Rectal smooth muscle tissue (tissue), 1 donor: ENCODE data around the gene EP300.
"Not testable (repeated sequence)": the region's sequence is repeated elsewhere in the genome, so short reads cannot be mapped to it uniquely, and the experiment has no call there.

ENCODE experiments used
- H3K27ac ChIP-seq: one replicate; pipeline ENCODE4 v1.7.0; 2013; ENCODE audit warnings: low read depth, low read length, inconsistent platforms
- H3K27me3 ChIP-seq: one replicate; pipeline ENCODE4 v1.7.0; 2013; ENCODE audit warnings: low read length; ENCODE audit not compliant: control insufficient read depth, insufficient read depth
- H3K36me3 ChIP-seq: one replicate; pipeline ENCODE4 v1.7.0; 2013; ENCODE audit warnings: low read length; ENCODE audit not compliant: control insufficient read depth, insufficient read depth
- H3K4me1 ChIP-seq: one replicate; pipeline ENCODE4 v1.7.0; 2013; ENCODE audit warnings: low read length; ENCODE audit not compliant: control insufficient read depth, insufficient read depth
- H3K4me3 ChIP-seq: one replicate; pipeline ENCODE4 v1.7.0; 2013; ENCODE audit warnings: low read length
- H3K9ac ChIP-seq: one replicate; pipeline ENCODE4 v1.7.0; 2013; ENCODE audit warnings: low read length

Gene EP300

DNA sequence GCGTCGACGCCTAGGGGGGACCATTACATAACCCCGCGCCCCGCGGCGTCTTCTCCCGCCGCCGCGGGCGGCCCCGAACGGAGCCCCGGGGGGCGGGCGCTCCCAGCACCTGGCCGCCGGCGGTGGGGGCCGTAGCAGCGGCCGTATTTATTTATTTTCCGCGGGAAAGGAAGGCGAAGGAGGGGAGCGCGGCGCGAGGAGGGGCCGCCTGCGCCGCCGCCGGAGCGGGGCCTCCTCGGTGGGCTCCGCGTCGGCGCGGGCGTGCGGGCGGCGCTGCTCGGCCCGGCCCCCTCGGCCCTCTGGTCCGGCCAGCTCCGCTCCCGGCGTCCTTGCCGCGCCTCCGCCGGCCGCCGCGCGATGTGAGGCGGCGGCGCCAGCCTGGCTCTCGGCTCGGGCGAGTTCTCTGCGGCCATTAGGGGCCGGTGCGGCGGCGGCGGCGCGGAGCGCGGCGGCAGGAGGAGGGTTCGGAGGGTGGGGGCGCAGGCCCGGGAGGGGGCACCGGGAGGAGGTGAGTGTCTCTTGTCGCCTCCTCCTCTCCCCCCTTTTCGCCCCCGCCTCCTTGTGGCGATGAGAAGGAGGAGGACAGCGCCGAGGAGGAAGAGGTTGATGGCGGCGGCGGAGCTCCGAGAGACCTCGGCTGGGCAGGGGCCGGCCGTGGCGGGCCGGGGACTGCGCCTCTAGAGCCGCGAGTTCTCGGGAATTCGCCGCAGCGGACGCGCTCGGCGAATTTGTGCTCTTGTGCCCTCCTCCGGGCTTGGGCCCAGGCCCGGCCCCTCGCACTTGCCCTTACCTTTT lies at the start of gene EP300:
TSS of gene EP300 (plus strand) at position 570 of the 795 bp plus-strand sequence. CDS start 413 bp downstream, outside the sequence.
- no peaks in the 10 kb centered on the region for H3K27me3 ChIP-seq
- H3K9ac ChIP-seq = peak within 1 kb of the TSS; percentile 96
- peaks cover 15% of the 10 kb centered on the region for H3K4me1 ChIP-seq
- H3K4me3 ChIP-seq = peak within 1 kb of the TSS; percentile 85
- H3K27ac ChIP-seq = peak within 1 kb of the TSS; percentile 100
- no peaks in the 10 kb centered on the region for H3K36me3 ChIP-seq

DNA sequence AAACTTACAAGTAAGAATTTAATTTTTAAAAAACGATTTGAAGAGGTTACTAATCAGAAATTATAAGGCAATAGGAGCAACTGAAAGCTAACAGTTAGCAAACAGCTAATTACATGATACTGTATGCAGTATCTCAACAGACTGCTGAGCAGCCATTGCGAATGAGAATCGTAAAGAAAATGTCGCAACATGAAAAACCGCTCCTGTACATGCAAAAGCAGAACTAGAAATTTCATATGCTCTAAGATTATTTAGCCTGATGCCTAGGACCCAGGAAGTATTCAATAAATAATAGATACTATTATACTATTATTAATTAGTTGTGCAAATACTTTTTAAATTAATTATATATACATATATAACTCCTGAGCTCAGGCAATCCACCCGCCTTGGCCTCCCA lies 48.7 kb upstream of the EP300 start:
- Histone ChIP-seq H3K4me1 (no peaks in the 10 kb centered on the region), H3K27me3 (no peaks in the 10 kb centered on the region), H3K36me3 (no peaks in the 10 kb centered on the region), H3K9ac (no peak overlapping the region), H3K27ac (no peak overlapping the region), H3K4me3 (no peak overlapping the region)

DNA sequence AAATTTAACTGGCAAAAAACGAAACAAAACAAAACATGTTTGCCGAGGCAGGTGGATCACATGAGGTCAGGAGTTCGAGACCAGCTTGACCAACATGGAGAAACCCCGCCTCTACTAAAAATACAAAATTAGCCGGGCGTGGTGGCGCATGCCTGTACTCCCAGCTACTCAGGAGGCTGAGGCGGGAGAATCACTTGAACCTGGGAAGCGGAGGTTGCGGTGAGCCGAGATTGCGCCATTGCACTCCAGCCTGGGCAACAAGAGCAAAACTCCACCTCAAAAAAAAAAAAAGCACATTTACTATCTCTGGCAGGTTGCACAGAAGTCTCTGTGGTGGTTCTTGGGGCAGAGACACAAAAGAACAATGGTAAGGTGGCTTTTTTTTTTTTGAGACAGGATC lies 46.8 kb upstream of the EP300 start:
- H3K9ac ChIP-seq, H3K36me3 ChIP-seq, H3K4me3 ChIP-seq, H3K4me1 ChIP-seq, H3K27ac ChIP-seq, H3K27me3 ChIP-seq: not testable (repeated sequence)

DNA sequence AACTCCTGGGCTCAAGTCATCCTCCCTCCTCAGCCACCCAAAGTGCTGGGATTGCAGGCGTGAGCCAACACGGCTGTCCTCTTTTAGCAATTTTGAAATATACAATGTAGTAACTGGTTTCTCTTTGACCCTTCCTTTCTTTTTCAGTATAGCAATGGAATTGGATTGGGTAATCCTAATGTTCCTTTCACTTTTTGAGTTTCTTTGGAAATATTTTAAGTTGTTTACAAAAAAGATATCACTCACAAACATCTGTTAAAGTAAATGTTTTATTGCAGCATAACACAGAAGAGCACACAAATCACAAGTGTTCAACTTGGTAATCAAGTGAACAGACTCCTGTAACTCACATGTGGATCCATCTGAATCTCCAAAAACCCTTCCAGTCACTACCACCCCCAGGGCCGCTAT lies 44.6 kb upstream of the EP300 start:
- H3K27me3 ChIP-seq = no peaks in the 10 kb centered on the region
- peaks cover 6% of the 10 kb centered on the region for H3K4me1 ChIP-seq
- no peak overlapping the region for H3K9ac ChIP-seq
- H3K27ac ChIP-seq = no peak overlapping the region
- H3K4me3 ChIP-seq = no peak overlapping the region
- no peaks in the 10 kb centered on the region for H3K36me3 ChIP-seq

DNA sequence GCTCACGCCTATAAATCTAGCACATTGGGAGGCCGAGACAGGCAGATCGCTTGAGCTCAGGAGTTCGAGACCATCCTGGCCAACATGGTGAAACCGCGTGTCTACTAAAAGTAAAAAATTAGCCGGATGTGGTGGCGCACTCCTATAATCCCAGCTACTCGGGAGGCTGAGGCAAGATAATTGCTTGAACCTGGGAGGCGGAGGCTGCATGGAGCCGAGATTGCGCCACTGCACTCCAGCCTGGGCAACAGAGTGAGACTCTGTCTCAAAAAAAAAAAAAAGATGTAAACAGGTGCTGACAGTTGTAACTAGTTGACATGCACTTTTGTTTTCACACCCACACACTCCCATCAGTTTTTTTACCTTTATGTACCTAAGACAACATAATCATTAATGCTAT lies 44.0 kb upstream of the EP300 start:
- H3K9ac ChIP-seq, H3K27me3 ChIP-seq: not testable (repeated sequence)

DNA sequence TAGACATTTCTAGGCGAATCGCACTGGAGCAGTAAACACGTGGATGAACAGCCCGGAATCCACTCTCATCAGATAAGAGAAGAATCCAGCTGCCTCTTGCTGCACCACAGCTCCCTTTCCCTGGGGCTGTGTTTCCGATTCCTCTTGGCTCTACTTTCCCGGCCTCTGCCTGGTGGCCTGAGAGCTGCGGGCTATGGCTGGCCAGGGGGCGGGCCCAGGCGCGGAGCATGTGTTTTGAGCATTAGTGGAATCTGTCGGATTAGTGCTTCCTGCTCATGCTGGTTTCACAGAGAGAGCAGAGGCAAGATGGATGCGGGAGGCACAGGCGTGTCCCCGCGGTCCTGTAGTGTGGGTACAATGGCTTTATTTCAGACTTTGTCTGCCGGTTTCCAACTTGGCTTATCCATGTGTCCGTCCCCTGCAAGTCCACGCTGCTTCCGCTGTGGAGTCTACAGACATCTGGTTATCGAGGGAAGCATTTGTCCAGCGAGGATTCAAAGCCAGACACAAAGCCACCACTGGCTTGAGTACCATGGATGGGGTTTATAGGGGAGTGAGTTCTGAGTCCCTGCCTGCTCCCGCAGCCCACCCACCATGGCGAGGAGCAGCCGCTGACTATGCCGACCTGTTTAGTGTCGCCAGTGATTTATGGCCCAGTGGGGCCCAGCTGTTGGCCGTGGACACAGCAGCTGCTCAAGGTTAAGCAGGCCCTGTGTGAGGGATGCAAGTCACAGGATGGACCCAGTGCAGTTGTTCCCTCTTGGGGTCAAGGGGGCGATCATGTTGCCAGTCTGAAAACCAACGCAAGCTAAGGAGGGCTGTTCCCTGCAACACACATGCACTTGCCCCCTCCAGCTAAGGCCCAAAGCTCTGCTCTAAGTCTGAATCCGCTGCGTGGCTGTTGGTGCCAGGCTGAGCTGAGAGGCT lies 43.3 kb upstream of the EP300 start:
- H3K27ac ChIP-seq = peak overlapping the region; percentile 53
- no peaks in the 10 kb centered on the region for H3K27me3 ChIP-seq
- no peak overlapping the region for H3K9ac ChIP-seq
- H3K4me1 ChIP-seq = peaks cover 6% of the 10 kb centered on the region
- peak overlapping the region; percentile 59 for H3K4me3 ChIP-seq
- no peaks in the 10 kb centered on the region for H3K36me3 ChIP-seq

More for the DNA sequence above, 44.0 kb upstream of the EP300 start:
- not testable (repeated sequence) for H3K4me1 ChIP-seq, H3K36me3 ChIP-seq
- peak overlapping the region; percentile 59 for H3K4me3 ChIP-seq
- H3K27ac ChIP-seq = peak overlapping the region; percentile 53

DNA sequence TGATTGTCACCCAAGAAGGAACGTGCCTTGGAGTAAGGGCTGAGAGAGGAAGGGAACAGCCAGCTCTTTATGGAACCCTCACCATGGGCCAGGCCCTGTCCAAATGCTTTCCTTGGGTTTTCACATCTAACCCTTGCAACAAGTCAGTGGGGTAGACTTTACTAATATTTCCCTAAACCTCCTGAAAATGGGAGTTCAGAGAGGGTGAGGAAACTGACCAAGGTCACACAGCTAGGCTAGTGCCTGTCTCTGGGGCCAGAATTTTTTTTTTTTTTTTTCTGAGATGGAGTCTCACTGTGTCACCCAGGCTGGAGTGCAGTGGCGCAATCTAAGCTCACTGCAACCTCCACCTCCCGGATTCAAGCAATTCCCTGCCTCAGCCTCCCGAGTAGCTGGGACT lies 42.6 kb upstream of the EP300 start:
- not testable (repeated sequence) for H3K4me3 ChIP-seq, H3K27me3 ChIP-seq, H3K4me1 ChIP-seq, H3K36me3 ChIP-seq, H3K9ac ChIP-seq
- peak overlapping the region; percentile 53 for H3K27ac ChIP-seq

DNA sequence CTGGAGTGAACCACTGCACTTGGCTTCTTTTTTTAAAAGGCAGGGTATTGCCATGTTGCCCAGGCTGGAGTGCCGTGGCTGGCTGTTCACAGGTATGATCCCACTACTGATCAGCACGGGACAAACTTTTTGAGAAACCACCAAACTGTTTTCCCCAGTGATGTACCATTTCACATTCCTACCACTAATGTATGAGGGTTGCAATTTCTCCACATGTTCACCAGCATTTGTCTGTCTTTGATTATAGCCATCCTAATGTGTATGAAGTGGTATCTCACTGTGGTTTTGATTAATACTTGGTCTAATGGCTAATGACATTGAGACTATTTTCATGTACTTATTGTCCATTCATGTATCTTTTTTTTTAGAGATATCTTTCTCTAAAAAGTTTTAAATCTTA lies 41.5 kb upstream of the EP300 start:
- Histone ChIP-seq H3K4me3 (no peak overlapping the region), H3K9ac (no peak overlapping the region), H3K27me3 (no peaks in the 10 kb centered on the region), H3K27ac (no peak overlapping the region), H3K36me3 (no peaks in the 10 kb centered on the region), H3K4me1 (peaks cover 6% of the 10 kb centered on the region)

DNA sequence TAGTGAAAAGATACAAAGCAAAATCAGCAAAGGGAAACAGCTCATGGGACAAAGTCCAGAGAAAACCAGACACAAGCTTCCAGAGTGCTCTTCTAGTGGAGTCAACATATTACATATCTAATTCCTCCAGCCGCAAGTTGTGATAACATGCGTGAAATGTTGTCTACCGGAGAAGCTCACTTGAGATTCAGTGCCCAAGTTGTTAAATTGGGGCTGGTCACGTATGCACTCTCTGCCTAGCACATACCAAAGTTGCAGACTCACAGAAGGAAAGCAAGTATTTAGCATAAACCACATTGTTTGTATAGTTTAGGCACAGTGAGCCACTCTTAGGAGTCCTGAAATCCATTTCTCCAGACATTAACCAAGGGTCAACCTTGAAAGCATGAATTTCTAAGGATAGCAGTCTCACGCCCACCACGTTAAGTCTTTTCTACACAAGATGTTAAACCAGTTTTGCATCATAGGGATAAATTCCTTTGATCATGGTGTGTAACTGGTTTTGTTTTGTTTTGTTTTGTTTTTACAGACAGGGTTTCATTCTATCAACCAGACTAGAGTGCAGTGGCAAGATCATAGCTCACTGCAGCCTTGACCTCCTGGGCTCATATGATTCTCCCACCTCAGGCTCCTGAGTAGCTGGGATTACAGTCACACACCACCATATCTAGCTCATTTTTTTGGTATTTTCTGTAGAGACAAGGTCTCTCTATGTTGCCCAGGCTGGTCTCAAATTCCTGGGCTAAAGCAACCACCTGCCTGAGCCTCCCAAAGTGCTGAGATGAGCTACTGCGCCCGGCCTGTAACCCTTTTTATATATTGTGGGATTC lies 39.5 kb upstream of the EP300 start:
- Histone ChIP-seq H3K27ac (no peak overlapping the region), H3K4me3 (no peak overlapping the region), H3K9ac (no peak overlapping the region), H3K27me3 (no peaks in the 10 kb centered on the region), H3K4me1 (peaks cover 6% of the 10 kb centered on the region), H3K36me3 (no peaks in the 10 kb centered on the region)

DNA sequence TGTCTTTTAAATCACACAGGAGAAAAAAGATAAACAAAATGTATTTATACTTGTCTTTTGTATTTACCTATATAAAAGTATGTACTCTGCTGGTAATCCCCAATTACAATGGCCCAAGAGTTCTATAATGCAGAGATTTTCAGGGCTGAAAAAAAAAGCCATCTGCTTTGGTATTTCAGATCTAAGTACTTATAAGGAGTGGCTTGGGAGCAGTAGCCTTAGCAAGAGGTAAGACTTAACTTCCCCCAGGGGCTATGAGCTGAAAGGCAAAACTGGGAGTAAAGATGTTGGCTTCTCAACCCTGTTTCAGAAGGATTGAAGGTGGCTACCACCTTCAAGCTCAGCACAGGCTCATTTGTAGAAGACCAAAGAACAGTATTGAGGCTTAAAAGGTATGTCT lies 35.3 kb upstream of the EP300 start:
- Histone ChIP-seq H3K4me1 (no peaks in the 10 kb centered on the region), H3K9ac (no peak overlapping the region), H3K36me3 (no peaks in the 10 kb centered on the region), H3K4me3 (no peak overlapping the region), H3K27me3 (no peaks in the 10 kb centered on the region), H3K27ac (no peak overlapping the region)

DNA sequence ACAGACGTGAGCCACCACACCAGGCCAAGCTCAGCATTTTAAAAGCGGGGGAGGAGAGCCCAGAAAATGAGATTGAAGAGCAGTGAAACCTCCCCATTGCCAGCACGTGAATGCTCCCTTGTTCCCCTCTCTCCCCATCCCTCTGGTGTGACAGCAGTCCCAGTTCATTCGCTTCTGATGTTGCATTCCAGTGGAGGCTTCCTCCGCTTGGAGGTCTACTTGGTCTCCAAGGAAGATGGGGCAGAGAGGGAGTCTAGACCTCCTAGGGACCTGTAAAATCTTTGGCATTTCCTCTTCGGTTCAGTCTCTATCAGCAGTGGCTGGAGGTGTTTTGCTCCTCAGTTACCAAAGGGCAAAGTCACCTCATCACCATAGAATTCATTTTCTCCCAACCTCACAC lies 30.2 kb upstream of the EP300 start:
- Histone ChIP-seq H3K36me3 (no peaks in the 10 kb centered on the region), H3K27ac (no peak overlapping the region), H3K9ac (no peak overlapping the region), H3K4me3 (no peak overlapping the region), H3K27me3 (no peaks in the 10 kb centered on the region), H3K4me1 (no peaks in the 10 kb centered on the region)

DNA sequence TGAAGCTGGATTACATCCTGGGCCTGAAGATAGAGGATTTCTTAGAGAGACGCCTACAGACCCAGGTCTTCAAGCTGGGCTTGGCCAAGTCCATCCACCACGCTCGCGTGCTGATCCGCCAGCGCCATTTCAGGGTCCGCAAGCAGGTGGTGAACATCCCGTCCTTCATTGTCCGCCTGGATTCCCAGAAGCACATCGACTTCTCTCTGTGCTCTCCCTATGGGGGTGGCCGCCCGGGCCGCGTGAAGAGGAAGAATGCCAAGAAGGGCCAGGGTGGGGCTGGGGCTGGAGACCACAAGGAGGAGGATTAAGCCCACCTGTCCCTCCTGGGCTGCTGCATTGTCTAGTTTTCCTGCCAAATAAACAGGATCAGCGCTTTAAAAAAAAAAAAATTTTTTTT lies 28.1 kb upstream of the EP300 start:
- H3K27ac ChIP-seq, H3K4me3 ChIP-seq, H3K36me3 ChIP-seq, H3K4me1 ChIP-seq, H3K27me3 ChIP-seq, H3K9ac ChIP-seq: not testable (repeated sequence)
